C1 segment of cervical spinal cord (tissue), 14 donors: Measurements from ENCODE around the gene ASIC5.
A peak's percentile ranks its signal among the peaks of the same experiment; 100 is the strongest.
"Not testable (repeated sequence)": the region's sequence is repeated elsewhere in the genome, so short reads cannot be mapped to it uniquely, and the experiment has no call there.

Experiments used
- DNase-seq, 14 donors: peaks; one replicate each; lab custom pipeline; 2025; lab: John Stamatoyannopoulos, UW

ASIC5 gene, protein sequence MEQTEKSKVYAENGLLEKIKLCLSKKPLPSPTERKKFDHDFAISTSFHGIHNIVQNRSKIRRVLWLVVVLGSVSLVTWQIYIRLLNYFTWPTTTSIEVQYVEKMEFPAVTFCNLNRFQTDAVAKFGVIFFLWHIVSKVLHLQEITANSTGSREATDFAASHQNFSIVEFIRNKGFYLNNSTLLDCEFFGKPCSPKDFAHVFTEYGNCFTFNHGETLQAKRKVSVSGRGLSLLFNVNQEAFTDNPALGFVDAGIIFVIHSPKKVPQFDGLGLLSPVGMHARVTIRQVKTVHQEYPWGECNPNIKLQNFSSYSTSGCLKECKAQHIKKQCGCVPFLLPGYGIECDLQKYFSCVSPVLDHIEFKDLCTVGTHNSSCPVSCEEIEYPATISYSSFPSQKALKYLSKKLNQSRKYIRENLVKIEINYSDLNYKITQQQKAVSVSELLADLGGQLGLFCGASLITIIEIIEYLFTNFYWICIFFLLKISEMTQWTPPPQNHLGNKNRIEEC

GRCh38 chr4:155866177-155866576 is at the start of gene ASIC5:
ASIC5 (minus strand) TSS chr4:155866277; CDS start chr4:155866226, 51 bp downstream.
- no peak for DNase-seq

DNA sequence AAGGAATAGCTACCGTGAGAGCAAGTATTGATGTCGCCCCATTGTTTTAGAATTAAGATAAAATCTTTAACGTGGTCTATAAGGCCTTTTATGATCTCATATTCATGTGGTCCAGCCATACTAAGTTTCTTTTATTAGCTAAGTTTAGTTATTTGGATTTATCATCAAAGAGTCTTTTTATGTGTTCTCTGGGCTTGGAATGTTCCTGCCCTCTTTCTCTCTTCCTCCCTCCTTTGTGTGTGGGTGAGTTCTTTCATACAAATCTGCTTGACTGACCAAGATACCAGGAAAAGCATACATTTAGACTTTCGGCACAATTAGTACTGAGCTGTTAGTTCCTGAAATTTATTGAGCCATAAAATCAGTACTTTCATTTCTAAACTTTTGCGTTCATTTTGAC is 48.7 kb upstream of the ASIC5 start:
- DNase-seq, result no peak

GRCh38 chr4:155911905-155912304 is 45.8 kb upstream of the ASIC5 start:
- no peak for DNase-seq

GRCh38 chr4:155909615-155910226 is 43.6 kb upstream of the ASIC5 start:
- DNase-seq, result no peak

DNA sequence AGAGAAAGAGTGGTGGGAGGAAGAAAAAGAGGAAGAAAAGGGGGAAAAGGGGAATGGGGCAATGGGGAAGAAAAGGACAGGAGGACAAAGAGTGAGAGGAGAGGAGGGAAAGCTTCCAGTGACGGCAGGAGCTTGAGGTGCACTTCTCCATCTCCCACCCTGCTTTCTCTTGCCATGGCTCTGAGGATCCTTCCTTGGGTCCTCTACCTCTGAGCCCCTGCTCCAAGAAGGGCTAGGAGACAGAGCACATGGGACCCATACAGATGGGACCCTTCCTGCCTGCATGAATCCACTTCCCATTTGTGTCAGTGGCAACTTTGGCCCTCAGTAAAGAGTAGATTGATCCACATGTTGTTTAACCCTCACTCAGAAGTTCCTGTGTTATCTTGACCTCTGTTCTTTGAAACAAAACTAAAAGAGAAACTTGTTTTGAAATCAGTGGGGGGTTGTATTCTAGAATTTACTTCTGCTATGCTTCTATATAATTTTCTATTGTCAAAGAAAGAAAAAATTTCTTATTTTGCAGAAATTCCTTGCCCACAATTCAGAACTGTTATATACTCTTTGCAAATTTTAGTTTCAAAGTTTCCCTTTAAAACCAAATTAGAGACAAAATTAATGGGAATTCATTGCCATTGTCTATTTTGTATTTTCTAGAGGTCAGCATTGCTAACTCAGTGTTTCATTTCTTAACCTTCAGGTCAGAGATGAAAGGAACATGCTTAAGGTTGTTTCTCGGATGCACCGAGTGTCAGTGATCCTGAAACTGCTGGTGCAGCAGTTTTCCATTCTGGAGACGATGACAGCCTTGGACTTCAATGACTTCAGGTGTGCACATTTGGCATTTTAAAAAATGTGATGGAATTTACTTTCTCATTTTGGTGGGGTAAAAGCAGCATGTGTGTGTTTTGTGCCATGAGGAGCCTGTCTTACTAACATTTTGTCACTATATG is 42.4 kb upstream of the ASIC5 start:
- DNase-seq, result no peak

- no peak for DNase-seq
These were observed 41.5 kb upstream of the ASIC5 start for GRCh38 chr4:155907556-155907955.

- DNase-seq, result no peak
These were observed 40.6 kb upstream of the ASIC5 start for GRCh38 chr4:155906554-155907247.

DNA sequence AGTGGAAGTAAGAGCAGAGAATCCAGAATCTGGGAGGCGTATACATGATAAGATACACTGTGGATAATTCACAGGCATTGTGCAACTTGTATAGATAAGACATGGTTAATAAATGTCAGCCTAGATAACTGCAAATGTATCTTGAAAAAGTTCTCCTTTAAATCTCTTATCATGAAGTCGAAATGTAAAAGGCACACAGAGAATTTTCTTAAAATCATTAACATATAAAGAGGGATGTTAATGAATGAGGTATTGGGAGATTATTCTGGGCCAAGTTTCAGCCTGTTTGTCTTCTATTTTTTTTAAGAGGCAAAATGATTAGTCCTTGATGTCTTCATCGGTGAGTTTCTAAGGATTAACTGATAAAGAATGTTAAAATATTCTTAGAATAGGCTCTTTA is 38.3 kb upstream of the ASIC5 start:
- no peak for DNase-seq

DNA sequence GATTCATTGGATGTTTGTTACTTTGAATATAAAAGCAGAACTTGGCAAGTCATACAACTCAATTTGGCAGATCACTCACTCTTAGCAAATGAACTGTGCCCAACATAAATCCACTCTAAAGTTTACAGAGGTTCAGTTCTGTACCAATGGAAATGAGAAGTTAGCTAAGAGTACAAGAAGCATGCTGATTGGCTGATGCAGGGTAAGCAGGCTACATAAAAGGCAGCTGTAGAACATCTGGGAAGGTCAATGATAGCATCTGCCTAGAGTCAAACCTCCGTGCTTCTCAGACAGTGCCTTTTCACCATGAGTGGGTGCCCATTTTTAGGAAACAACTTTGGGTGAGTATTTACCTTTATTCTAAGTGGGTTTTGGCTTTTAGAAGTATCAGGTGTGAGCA is 37.4 kb upstream of the ASIC5 start, which contains the start of gene TDO2:
Gene TDO2, plus strand, starts transcription at position 244 of the 400 bp plus-strand sequence. Its CDS starts 63 bp downstream, at position 307.
- no peak for DNase-seq

DNA sequence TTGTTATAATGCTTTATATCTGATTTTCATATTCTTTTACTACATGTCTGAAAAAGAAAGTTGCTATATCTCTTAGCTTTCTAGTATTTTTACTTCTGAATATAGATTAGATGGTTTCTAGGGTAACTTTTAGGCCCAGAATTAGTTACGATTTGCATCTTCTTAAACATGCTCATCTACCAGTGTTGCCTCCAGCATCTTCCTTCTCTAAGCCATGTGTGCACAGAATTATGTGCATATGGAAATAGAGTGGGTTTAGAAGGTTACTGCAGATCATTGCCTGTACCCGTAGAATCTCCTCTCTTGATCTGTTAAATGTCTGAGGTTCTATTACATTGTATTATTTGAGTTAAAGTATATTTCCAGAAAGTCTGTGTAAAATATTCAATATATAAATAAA is 34.9 kb upstream of the ASIC5 start:
- DNase-seq, result no peak

GRCh38 chr4:155900381-155900780 is 34.3 kb upstream of the ASIC5 start:
- DNase-seq, result peak in 1 of 14 donors; percentile 4

GRCh38 chr4:155899891-155900290 is 33.8 kb upstream of the ASIC5 start:
- no peak for DNase-seq

- not testable (repeated sequence) for DNase-seq
These were observed 32.3 kb upstream of the ASIC5 start for GRCh38 chr4:155898371-155898770.

GRCh38 chr4:155891058-155891457 is 25.0 kb upstream of the ASIC5 start:
- DNase-seq, result no peak

DNA sequence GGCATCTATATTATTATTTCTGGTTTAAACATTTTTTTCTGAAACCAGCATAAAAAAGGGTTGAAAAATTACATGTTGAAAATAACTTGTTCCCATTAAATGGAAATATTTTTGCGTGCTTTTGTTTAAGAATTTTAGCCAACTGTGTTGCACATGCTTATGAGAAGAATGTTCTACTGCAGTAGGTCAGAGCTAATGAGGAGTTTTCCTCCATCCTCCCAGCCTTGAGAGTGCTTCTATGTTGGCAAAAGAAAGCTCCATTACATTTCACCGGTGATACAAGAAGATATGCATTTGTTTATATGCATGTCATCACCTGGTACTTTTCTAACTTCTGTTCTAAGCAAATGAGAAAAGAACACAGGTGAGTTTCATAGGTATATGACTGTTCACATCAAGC is 23.9 kb upstream of the ASIC5 start:
- DNase-seq, result no peak

- no peak for DNase-seq
These were observed 23.1 kb upstream of the ASIC5 start for GRCh38 chr4:155889031-155889793.

- no peak for DNase-seq
These were observed 21.9 kb upstream of the ASIC5 start for GRCh38 chr4:155887847-155888570.

- DNase-seq, result no peak
These were observed 21.0 kb upstream of the ASIC5 start for GRCh38 chr4:155887045-155887444.

DNA sequence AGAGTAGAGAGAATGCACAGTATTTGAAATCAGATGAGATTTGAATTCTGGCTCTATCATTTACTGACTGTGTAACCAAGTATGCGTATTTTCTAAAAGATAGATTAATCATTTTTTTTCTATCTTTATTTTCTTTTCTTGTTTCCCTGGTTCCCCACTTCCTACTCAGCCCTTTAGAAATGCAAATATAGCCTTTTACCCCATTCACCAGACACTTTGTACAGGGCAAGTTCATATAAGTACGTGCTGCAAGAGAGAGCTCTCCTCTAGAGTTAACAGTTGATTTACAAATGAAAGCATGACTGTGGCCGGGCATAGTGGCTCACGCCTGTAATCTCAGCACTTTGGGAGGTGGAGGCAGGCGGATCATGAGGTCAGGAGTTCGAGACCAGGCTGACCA is 19.6 kb upstream of the ASIC5 start:
- no peak for DNase-seq

- no peak for DNase-seq
These were observed 17.8 kb upstream of the ASIC5 start for GRCh38 chr4:155883895-155884294.
